MM.1S (cell line): ENCODE results near the gene CTNNA2.

Experiments
- DNase-seq: peaks from one replicate; pipeline ENCODE4 v3.0.0-alpha.2; 2015
- H2AFZ ChIP-seq: fragments of 300-600 bp; sonication (generic); 2 replicates; pipeline ENCODE4 v1.6.0; 2016; ENCODE audit warnings: antibody characterized with exemption, low read length
- H3F3A ChIP-seq: fragments of 300-600 bp; sonication (generic); 2 replicates; pipeline ENCODE4 v1.6.1; 2016; ENCODE audit warnings: mild to moderate bottlenecking, antibody characterized with exemption, low read length, moderate library complexity, mixed read lengths; ENCODE audit not compliant: insufficient read depth
- H3K27ac ChIP-seq: fragments of 300-600 bp; sonication (generic); 2 replicates; pipeline ENCODE4 v1.5.1; 2016; ENCODE audit warnings: mild to moderate bottlenecking, low read length
- H3K27me3 ChIP-seq: fragments of 300-600 bp; sonication (generic); replicated peaks from 2 replicates; pipeline ENCODE4 v1.6.0; 2016; ENCODE audit warnings: low read length; ENCODE audit not compliant: insufficient read depth
- H3K36me3 ChIP-seq: fragments of 300-600 bp; sonication (generic); replicated peaks from 2 replicates; pipeline ENCODE4 v1.6.1; 2016; ENCODE audit warnings: mild to moderate bottlenecking, low read length, mixed read lengths; ENCODE audit not compliant: insufficient read depth
- H3K4me1 ChIP-seq: fragments of 300-600 bp; sonication (generic); 2 replicates; pipeline ENCODE4 v1.6.1; 2016; ENCODE audit warnings: low read length, mixed read lengths
- H3K4me2 ChIP-seq: fragments of 300-600 bp; sonication (generic); 2 replicates; pipeline ENCODE4 v1.6.0; 2016; ENCODE audit warnings: low read depth, low read length
- H3K4me3 ChIP-seq: fragments of 300-600 bp; sonication (generic); 2 replicates; pipeline ENCODE4 v1.5.1; 2016; ENCODE audit warnings: low read length, mixed read lengths
- H3K79me2 ChIP-seq: fragments of 300-600 bp; sonication (generic); 2 replicates; pipeline ENCODE4 v1.6.1; 2016; ENCODE audit warnings: mixed run types, low read length, mixed read lengths
- H3K9ac ChIP-seq: fragments of 300-600 bp; sonication (generic); 2 replicates; pipeline ENCODE4 v1.6.1; 2016; ENCODE audit warnings: low read length, mixed read lengths
- H3K9me2 ChIP-seq: fragments of 300-600 bp; sonication (generic); replicated peaks from 2 replicates; pipeline ENCODE4 v1.6.1; 2016; ENCODE audit warnings: mild to moderate bottlenecking, low read length, mixed read lengths; ENCODE audit not compliant: insufficient read depth
- H3K9me3 ChIP-seq: fragments of 300-600 bp; sonication (generic); replicated peaks from 2 replicates; pipeline ENCODE4 v1.6.1; 2016; ENCODE audit warnings: mild to moderate bottlenecking, low read length, mixed read lengths; ENCODE audit not compliant: insufficient read depth
- H4K20me1 ChIP-seq: fragments of 300-600 bp; sonication (generic); 2 replicates; pipeline ENCODE4 v1.6.1; 2016; ENCODE audit warnings: mild to moderate bottlenecking, low read length, moderate library complexity, mixed read lengths; ENCODE audit not compliant: insufficient read depth
- CTCF ChIP-seq: fragments of 300-600 bp; sonication (generic); IDR thresholded peaks from 2 replicates; pipeline ENCODE4 v1.5.1; 2016; ENCODE audit warnings: antibody characterized with exemption, low read length, mixed read lengths
- EZH2 ChIP-seq: fragments of 300-600 bp; sonication (generic); optimal IDR thresholded peaks from 2 replicates; pipeline ENCODE3; 2017; ENCODE audit warnings: low read depth, mild to moderate bottlenecking, antibody characterized with exemption, low read length, mixed read lengths
- EZH2phosphoT487 ChIP-seq: fragments of 300-600 bp; sonication (generic); IDR thresholded peaks from 2 replicates; pipeline ENCODE4 v1.6.1; 2018; ENCODE audit warnings: antibody characterized with exemption, low read length

The CTNNA2 gene

GRCh38 chr2:80293039-80293438 lies 780.2 kb downstream of the CTNNA2 start:
- Histone ChIP-seq H3K4me2 (no peak overlapping the region), H3K4me1 (no peaks in the 10 kb centered on the region), H2AFZ (no peak overlapping the region), H3K9me2 (no peaks in the 10 kb centered on the region), H3K27me3 (no peaks in the 10 kb centered on the region), H3K9me3 (no peaks in the 10 kb centered on the region), H3K27ac (no peak overlapping the region), H3F3A (no peaks in the 10 kb centered on the region), H4K20me1 (no peaks in the 10 kb centered on the region), H3K9ac (no peak overlapping the region), H3K79me2 (no peaks in the 10 kb centered on the region), H3K4me3 (no peak overlapping the region), H3K36me3 (no peaks in the 10 kb centered on the region)
- TF ChIP-seq EZH2 (no peak), CTCF (no peak), EZH2phosphoT487 (no peak)
- no peak for DNase-seq

- no peaks in the 10 kb centered on the region for H3K79me2 ChIP-seq
- no peak for DNase-seq
- no peak overlapping the region for H3K4me3 ChIP-seq
Measured at GRCh38 chr2:80298954-80299353, 786.1 kb downstream of the CTNNA2 start.

GRCh38 chr2:80299661-80300060 lies 786.8 kb downstream of the CTNNA2 start:
- Histone ChIP-seq H3F3A (no peaks in the 10 kb centered on the region), H4K20me1 (no peaks in the 10 kb centered on the region), H3K27me3 (no peaks in the 10 kb centered on the region), H3K79me2 (no peaks in the 10 kb centered on the region), H3K36me3 (no peaks in the 10 kb centered on the region), H3K4me1 (no peaks in the 10 kb centered on the region), H3K4me3 (no peak overlapping the region), H3K4me2 (no peak overlapping the region), H3K9me3 (no peaks in the 10 kb centered on the region), H3K9ac (no peak overlapping the region), H3K9me2 (no peaks in the 10 kb centered on the region), H2AFZ (no peak overlapping the region), H3K27ac (no peak overlapping the region)
- DNase-seq = no peak
- no peak for TF ChIP-seq CTCF
- TF ChIP-seq EZH2phosphoT487 = no peak
- no peak for TF ChIP-seq EZH2

More at GRCh38 chr2:80298954-80299353, 786.1 kb downstream of the CTNNA2 start:
- Histone ChIP-seq H3K27me3 (no peaks in the 10 kb centered on the region), H3K36me3 (no peaks in the 10 kb centered on the region), H3F3A (no peaks in the 10 kb centered on the region), H2AFZ (no peak overlapping the region), H3K27ac (no peak overlapping the region), H3K9me3 (no peaks in the 10 kb centered on the region), H3K4me1 (no peaks in the 10 kb centered on the region), H3K9me2 (no peaks in the 10 kb centered on the region), H4K20me1 (no peaks in the 10 kb centered on the region), H3K4me2 (no peak overlapping the region), H3K9ac (no peak overlapping the region)
- TF ChIP-seq CTCF (no peak), EZH2phosphoT487 (no peak), EZH2 (no peak)

- Histone ChIP-seq H3K4me3 (no peak overlapping the region), H3K9me3 (no peaks in the 10 kb centered on the region), H4K20me1 (no peaks in the 10 kb centered on the region), H3F3A (no peaks in the 10 kb centered on the region), H3K9me2 (no peaks in the 10 kb centered on the region), H3K36me3 (no peaks in the 10 kb centered on the region), H3K4me1 (no peaks in the 10 kb centered on the region), H3K9ac (no peak overlapping the region), H3K79me2 (no peaks in the 10 kb centered on the region), H2AFZ (no peak overlapping the region), H3K4me2 (no peak overlapping the region), H3K27ac (no peak overlapping the region), H3K27me3 (no peaks in the 10 kb centered on the region)
- DNase-seq = no peak
- TF ChIP-seq EZH2 (no peak), EZH2phosphoT487 (no peak), CTCF (no peak)
Measured at GRCh38 chr2:80300346-80300745, 787.5 kb downstream of the CTNNA2 start.
